ENCODE results near the gene CHCHD2.
"Not testable (repeated sequence)": the region's sequence is repeated elsewhere in the genome, so short reads cannot be mapped to it uniquely, and the experiment has no call there.

The CHCHD2 gene, protein sequence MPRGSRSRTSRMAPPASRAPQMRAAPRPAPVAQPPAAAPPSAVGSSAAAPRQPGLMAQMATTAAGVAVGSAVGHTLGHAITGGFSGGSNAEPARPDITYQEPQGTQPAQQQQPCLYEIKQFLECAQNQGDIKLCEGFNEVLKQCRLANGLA

GRCh38 chr7:56106108-56107073, at the start of gene CHCHD2:
Gene CHCHD2 (minus strand): TSS chr7:56106476. CDS start chr7:56106413, 63 bp downstream.
- DNase-seq (ENCODE audit: low spot score): peak; percentile 100

DNA sequence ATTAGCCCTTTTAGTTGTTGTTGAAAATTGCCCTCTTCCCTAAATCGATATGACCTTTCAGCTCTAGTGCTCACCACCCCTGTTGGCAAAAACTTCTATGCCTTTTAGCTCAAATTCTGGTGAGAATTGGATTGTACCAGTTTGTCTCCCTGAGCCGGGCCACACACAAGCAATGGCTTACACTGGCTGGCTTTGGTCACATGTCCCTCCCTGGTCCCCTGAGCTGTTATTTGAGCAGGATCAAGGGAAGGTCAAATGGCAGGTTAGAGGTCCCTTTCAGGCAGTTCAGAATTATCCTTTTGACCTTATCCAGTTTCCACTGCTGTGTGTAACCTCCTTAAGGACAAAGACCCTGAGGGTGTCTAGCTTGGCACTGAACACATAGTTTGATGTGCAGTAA, 24.8 kb upstream of the CHCHD2 start:
- DNase-seq (ENCODE audit: low spot score): not testable (repeated sequence)

- DNase-seq (ENCODE audit: low spot score): no peak
Measured at GRCh38 chr7:56127241-56127975, 21.1 kb upstream of the CHCHD2 start.

GRCh38 chr7:56125831-56126230, 19.6 kb upstream of the CHCHD2 start:
- DNase-seq (ENCODE audit: low spot score): no peak

DNA sequence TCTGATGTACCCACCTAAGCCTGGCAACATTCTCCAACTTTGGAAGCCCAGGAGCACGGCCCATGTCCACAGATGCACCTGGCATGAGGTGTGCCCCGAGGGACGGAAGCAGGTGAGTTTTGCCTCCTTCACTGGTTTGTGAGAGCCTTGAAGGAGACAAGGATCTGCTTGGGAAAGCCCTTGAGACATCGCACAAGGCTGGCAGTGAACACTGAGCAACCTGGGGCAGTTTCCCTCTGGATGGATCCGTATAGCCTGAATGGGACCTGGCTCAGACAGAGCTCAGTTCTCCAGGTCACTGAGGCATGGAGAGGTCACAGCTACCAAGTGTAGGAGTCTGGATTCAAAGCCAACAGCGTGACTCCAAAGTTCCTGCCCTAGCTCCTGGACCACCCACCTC, 18.7 kb upstream of the CHCHD2 start:
- no peak for DNase-seq (ENCODE audit: low spot score)

GRCh38 chr7:56121440-56121839, 15.2 kb upstream of the CHCHD2 start:
- no peak for DNase-seq (ENCODE audit: low spot score)

GRCh38 chr7:56115852-56116538, 9.7 kb upstream of the CHCHD2 start, which contains the start of gene NUPR2:
Gene NUPR2 (minus strand): TSS chr7:56116417. CDS start chr7:56116314, 103 bp downstream.
- DNase-seq (ENCODE audit: low spot score): no peak

- DNase-seq (ENCODE audit: low spot score): not testable (repeated sequence)
Measured at GRCh38 chr7:56112244-56112643, 6.0 kb upstream of the CHCHD2 start.

DNA sequence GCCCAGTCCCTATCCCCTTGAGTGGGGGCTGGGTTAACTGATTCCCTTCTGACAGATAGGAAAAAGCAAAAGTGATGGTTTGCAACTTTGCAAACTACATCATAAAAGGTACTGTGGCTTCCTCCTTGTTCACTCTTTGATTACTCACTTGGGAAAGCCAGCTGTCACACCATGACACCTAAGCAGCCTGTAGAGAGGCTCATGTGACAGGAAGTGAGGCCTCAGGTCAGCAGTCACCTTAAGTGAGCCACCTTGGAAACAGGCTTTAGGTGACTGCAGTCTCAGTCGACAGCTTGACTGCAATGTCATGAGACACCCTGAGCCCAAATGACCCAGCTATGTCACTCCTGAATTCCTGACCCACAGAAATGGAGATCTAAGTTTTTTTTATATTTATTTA, 4.3 kb upstream of the CHCHD2 start:
- no peak for DNase-seq (ENCODE audit: low spot score)

- no peak for DNase-seq (ENCODE audit: low spot score)
Measured at GRCh38 chr7:56107954-56108258, 1.6 kb upstream of the CHCHD2 start.

DNA sequence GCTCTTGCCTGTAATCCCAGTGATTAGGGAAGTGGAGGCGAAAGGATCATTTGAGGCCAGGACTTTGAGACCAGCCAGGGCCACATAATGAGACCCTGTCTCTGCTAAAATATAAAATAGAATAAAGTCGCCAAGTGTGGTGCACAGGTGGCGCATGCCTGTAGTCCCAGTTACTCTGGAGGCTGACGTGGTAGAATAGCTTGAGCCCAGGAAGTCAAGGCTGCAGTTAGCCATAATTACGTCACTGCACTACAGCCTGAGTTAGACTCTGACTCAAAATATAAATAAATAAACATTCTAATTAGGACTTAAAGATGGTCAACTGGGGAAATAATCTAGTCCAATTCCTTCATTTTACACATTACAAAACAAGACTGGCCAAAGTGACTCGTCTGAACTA, 768 bp downstream of the CHCHD2 start:
- peak; percentile 74 for DNase-seq (ENCODE audit: low spot score)

DNA sequence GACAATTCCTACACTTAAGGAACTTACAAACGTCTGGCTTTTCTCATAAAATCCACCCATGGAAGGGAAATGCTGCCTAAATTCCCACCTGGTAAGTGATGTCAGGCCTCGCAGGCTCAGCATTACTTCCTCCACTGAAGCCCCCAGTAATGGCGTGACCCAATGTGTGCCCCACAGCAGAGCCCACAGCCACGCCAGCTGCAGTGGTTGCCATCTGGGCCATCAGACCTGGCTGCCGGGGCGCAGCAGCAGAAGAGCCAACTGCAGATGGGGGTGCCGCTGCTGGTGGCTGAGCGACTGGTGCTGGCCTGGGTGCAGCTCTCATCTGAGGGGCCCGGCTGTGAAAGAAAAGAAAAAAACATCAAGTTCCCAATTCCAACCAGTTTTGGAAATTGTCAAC, 2.1 kb downstream of the CHCHD2 start:
- not testable (repeated sequence) for DNase-seq (ENCODE audit: low spot score)

DNA sequence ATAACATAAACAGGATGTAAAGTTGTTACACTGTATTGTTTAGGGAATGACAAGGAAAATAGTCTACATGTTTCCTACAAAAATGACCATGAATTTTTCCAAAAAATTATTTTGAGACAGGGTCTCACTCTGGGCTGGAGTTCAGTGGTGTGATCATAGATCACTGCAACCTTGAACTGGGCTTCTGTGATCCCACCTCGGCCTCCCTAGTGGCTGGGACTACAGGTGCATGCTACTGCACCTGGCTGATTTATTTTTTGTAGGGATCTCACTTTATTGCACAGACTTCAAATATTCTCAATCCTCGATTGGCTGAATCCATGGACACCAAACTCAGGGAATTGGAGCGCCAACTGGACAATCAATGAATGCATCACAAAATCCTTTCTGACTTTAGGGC, 6.6 kb downstream of the CHCHD2 start:
- DNase-seq (ENCODE audit: low spot score): no peak

DNA sequence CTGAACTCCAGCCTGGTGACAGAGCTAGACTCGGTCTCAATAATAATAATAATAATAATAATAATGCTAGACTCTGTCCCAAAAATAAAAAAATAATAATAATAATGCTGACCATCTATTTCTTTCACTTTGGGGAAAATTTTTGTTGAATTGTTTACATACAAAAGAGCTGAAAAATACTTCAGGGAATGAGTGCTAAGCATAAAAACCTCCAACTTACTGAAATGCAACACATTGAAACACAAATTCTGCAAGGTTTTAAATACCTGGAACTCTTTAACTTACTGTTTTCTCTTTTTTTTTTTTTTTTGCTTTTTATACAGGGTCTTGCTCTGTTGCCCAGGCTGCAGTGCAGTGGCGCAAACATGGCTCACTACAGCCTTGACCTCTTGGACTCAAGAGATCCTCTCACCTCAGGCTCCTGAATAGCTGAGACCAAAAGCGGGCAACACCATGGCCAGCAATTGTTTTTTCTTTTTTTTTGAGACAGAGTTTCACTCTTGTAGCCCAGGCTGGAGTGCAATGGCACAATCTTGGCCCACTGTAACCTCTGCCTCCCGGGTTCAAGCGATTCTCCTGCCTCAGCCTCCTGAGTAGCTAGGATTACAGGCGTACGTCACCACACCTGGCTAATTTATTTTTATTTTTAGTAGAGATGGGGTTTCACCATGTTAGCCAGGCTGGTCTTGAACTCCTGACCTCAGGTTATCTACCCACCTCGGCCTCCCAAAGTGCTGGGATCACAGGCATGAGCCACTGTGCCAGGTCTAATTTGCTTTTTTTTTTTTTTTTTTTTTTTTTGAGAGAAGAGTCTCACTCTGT, 7.9 kb downstream of the CHCHD2 start:
- not testable (repeated sequence) for DNase-seq (ENCODE audit: low spot score)

DNA sequence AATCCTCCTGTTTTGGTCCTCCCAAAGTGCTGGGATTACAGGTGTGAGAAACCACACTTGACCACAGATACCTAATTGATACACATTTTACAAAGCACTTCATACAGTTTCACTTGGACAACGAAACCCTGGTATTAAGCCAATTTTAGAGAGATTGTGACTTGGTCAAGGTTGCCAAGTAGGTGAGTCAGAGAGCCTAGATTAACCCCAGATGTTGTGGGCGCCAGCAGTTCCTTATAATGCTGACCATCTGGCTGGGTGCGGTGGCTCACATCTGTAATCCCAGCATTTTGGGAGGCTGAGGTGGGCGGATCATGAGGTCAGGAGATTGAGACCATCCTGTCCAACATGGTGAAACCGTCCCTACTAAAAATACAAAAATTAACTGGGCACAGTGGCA, 8.6 kb downstream of the CHCHD2 start:
- DNase-seq (ENCODE audit: low spot score): peak; percentile 10

- peak; percentile 20 for DNase-seq (ENCODE audit: low spot score)
Measured at GRCh38 chr7:56092789-56093531, 13.3 kb downstream of the CHCHD2 start, which contains the start of gene PHKG1. Gene PHKG1 (minus strand): TSS chr7:56092952. CDS start chr7:56088941, 4,011 bp downstream.

DNA sequence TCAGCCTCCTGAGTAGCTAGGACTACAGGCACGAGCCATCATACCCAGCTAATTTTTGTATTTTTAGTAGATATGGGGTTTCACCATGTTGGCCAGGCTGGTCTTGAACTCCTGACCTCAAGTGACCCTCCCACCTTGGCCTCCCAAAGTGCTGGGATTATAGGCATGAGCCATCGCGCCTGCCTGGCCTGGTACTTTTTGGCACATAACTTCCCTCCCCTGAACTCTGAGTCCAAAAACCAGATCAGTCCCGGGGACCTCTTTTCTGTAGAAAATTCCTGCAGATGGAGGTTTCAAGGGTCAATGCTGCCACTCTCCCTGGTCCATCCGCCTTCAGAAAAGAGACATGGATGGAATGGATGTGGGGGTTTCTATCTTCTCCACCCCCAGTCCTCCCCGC, 13.9 kb downstream of the CHCHD2 start:
- not testable (repeated sequence) for DNase-seq (ENCODE audit: low spot score)

DNA sequence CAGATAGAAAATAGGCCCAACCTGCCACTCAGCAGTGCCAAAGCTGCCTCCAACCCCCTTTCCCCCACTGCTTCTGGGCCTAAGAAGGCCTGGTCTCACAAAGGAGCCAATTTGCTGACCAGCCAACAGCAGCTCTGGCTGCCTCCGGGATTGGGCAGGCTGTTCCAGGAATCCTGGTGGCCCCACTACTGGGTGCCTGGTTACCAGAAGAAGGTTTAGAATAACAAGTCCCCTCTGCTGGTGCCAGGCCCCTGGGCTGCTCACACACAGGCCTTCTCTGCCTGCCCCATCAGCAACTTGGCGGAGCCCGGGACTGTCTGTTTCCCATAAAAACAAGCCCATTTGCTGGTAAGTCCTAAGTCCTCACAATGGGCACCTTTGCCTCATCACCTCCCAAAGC, 14.7 kb downstream of the CHCHD2 start:
- no peak for DNase-seq (ENCODE audit: low spot score)

- DNase-seq (ENCODE audit: low spot score): no peak
Measured at GRCh38 chr7:56087445-56087844, 18.8 kb downstream of the CHCHD2 start.

DNA sequence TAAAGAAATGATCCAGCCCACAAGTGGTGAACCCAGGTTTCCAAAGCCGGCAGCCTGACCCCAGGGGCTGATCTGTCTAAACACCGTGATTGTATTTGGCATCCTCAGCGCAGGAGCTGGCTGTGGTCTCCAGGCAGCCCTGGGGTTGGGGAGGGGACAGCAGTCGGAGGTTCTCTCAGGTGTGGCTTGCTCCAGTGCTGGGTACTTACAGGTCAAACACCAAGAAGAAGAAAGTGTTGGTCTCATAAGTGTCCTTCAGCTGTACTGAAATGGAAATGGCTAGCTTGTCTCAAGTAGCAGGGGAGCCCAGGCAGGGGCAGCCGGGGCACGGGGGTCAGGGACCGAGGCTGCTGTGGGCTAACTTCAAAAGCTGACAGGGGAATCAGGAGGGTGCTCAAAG, 19.5 kb downstream of the CHCHD2 start:
- DNase-seq (ENCODE audit: low spot score): no peak
